Liver (tissue), 9 donors: ENCODE data around the gene CELF1. TPM values are rescaled to one million over a fixed set of nuclear protein-coding genes. Genes with fewer than 3 reads are reported as not detected.

Experiments used
- DNase-seq: peaks from one replicate; pipeline ENCODE4 v3.0.0-alpha.2; 2017; ENCODE audit warnings: low spot score
- H3K27ac ChIP-seq, 2 donors: one replicate each; pipeline ENCODE4 v1.7.0; 2013; ENCODE audit warnings: inconsistent platforms in 2 of 2, low read length in 2 of 2, control low read depth in 1 of 2, low read depth in 1 of 2, mild to moderate bottlenecking in 1 of 2
- H3K27me3 ChIP-seq, 4 donors: one replicate each; pipeline versions ENCODE4 v1.6.1 to v1.7.0; 2013; ENCODE audit warnings: low read length in 3 of 4, inconsistent platforms in 1 of 4, mild to moderate bottlenecking in 1 of 4, moderate library complexity in 1 of 4; ENCODE audit not compliant: control insufficient read depth in 4 of 4, insufficient read depth in 4 of 4
- H3K36me3 ChIP-seq, 4 donors: one replicate each; pipeline versions ENCODE4 v1.6.1 to v1.7.0; 2013; ENCODE audit warnings: low read length in 3 of 4, mild to moderate bottlenecking in 3 of 4, low read depth in 1 of 4, moderate library complexity in 1 of 4; ENCODE audit not compliant: control insufficient read depth in 4 of 4, insufficient read depth in 3 of 4
- H3K4me1 ChIP-seq, 4 donors: one replicate each; pipeline versions ENCODE4 v1.6.1 to v1.7.0; 2013; ENCODE audit warnings: low read length in 3 of 4, mild to moderate bottlenecking in 3 of 4, moderate library complexity in 1 of 4; ENCODE audit not compliant: control insufficient read depth in 4 of 4, insufficient read depth in 4 of 4
- H3K4me3 ChIP-seq, 3 donors: one replicate each; pipeline versions ENCODE4 v1.6.1 to v1.7.0; 2013; ENCODE audit warnings: low read length in 3 of 3, control low read depth in 1 of 3, low read depth in 1 of 3, mild to moderate bottlenecking in 1 of 3
- H3K9ac ChIP-seq, 2 donors: one replicate each; pipeline ENCODE4 v1.7.0; 2013; ENCODE audit warnings: low read length in 2 of 2, mild to moderate bottlenecking in 2 of 2, moderate library complexity in 2 of 2, control low read depth in 1 of 2, low read depth in 1 of 2
- H3K9me3 ChIP-seq, 4 donors: one replicate each; pipeline versions ENCODE4 v1.6.1 to v1.7.0; 2013; ENCODE audit warnings: low read length in 3 of 4; ENCODE audit not compliant: control insufficient read depth in 4 of 4
- ATF3 ChIP-seq: IDR thresholded peaks from 2 replicates; pipeline ENCODE4 v1.6.1; 2016; ENCODE audit warnings: antibody characterized with exemption
- EGR1 ChIP-seq, 2 donors: IDR thresholded peaks; 2 replicates each; pipeline ENCODE4 v1.6.1; 2016 to 2018; ENCODE audit warnings: antibody characterized with exemption in 2 of 2, low read depth in 2 of 2
- FOXA1 ChIP-seq: IDR thresholded peaks from 2 replicates; pipeline ENCODE4 v1.6.1; 2016; ENCODE audit warnings: antibody characterized with exemption
- FOXA2 ChIP-seq: IDR thresholded peaks from 2 replicates; pipeline ENCODE4 v1.6.1; 2016; ENCODE audit warnings: antibody characterized with exemption
- GABPA ChIP-seq, 2 donors: IDR thresholded peaks in 1 of 2; conservative IDR thresholded peaks in 1 of 2; 2 replicates each; pipeline ENCODE4 v1.6.1; 2016; ENCODE audit warnings: antibody characterized with exemption in 2 of 2, mild to moderate bottlenecking in 1 of 2, moderate library complexity in 1 of 2
- HNF4A ChIP-seq, 2 donors: conservative IDR thresholded peaks; 2 replicates each; pipeline ENCODE4 v1.6.1; 2016; ENCODE audit warnings: antibody characterized with exemption in 2 of 2, mild to moderate bottlenecking in 2 of 2
- HNF4G ChIP-seq: IDR thresholded peaks from 2 replicates; pipeline ENCODE4 v1.6.1; 2016; ENCODE audit warnings: antibody characterized with exemption
- JUND ChIP-seq, 2 donors: IDR thresholded peaks; 2 replicates each; pipeline ENCODE4 v1.6.1; 2016; ENCODE audit warnings: antibody characterized with exemption in 2 of 2
- MAX ChIP-seq: IDR thresholded peaks from 2 replicates; pipeline ENCODE4 v1.6.1; 2016; ENCODE audit warnings: antibody characterized with exemption
- NR2F2 ChIP-seq: IDR thresholded peaks from 2 replicates; pipeline ENCODE4 v1.6.1; 2016; ENCODE audit warnings: antibody characterized with exemption
- RAD21 ChIP-seq, 2 donors: IDR thresholded peaks; 2 replicates each; pipeline ENCODE4 v1.6.1; 2016; ENCODE audit warnings: antibody characterized with exemption in 2 of 2, mild to moderate bottlenecking in 2 of 2
- RXRA ChIP-seq, 2 donors: IDR thresholded peaks; 2 replicates each; pipeline ENCODE4 v1.6.1; 2017 to 2018; ENCODE audit warnings: antibody characterized with exemption in 2 of 2, mild to moderate bottlenecking in 1 of 2
- SP1 ChIP-seq: IDR thresholded peaks from 2 replicates; pipeline ENCODE4 v1.6.1; 2018; ENCODE audit warnings: antibody characterized with exemption, mild to moderate bottlenecking
- TAF1 ChIP-seq: conservative IDR thresholded peaks from 2 replicates; pipeline ENCODE4 v1.6.1; 2016; ENCODE audit warnings: antibody characterized with exemption, mild to moderate bottlenecking
- YY1 ChIP-seq: IDR thresholded peaks from 2 replicates; pipeline ENCODE4 v1.6.1; 2016; ENCODE audit warnings: antibody characterized with exemption, mild to moderate bottlenecking
- ZBTB33 ChIP-seq: IDR thresholded peaks from 2 replicates; pipeline ENCODE4 v1.6.1; 2016; ENCODE audit warnings: antibody characterized with exemption
- WGBS: extraction: QIAGEN DNeasy Blood & Tissue Kit; methylation state at CpG from one replicate; pipeline ENCODE4 v1.1.7; 2013; 5-methylcytosine and 5-hydroxymethylcytosine counted together
- polyA plus RNA-seq, 2 donors: library from polyadenylated mRNA; stranded (reverse) in 1 of 2; unstranded in 1 of 2; fragments of 200-250 nt in 1 of 2; fragments of >200 nt in 1 of 2; fragmentation: Nextera tagmentation in 1 of 2; extraction: Ambion mirVana in 1 of 2; gene quantifications; one replicate each; pipeline versions ENCODE4 v1.2.1 to v1.2.3, GENCODE V29; 2013 to 2015
- total RNA-seq, 2 donors: library from RNA; depleted of rRNA; stranded (reverse); fragments of >200 nt; gene quantifications; one replicate each; pipeline ENCODE4 v1.2.3, GENCODE V29; 2014
- TF ChIP-seq, protein P1 (sequence below): fragments of 150-350 bp; IDR thresholded peaks from 2 replicates; pipeline ENCODE4 v1.5.1; 2017; ENCODE audit warnings: improper control_type of control experiment, low read depth, low read length; ENCODE audit not compliant: missing input control
- TF ChIP-seq, protein P2 (sequence below): IDR thresholded peaks from 2 replicates; pipeline ENCODE4 v1.6.1; 2016; ENCODE audit warnings: antibody characterized with exemption, mild to moderate bottlenecking
- donor health status: healthy.
- donor health status: healthy.
- donor health status: healthy.
- donor health status: healthy.
- donor health status: healthy.

The CELF1 gene
- total and polyA plus RNA-seq, 4 donors = 23.5 to 139 (median 60.3) TPM

DNA sequence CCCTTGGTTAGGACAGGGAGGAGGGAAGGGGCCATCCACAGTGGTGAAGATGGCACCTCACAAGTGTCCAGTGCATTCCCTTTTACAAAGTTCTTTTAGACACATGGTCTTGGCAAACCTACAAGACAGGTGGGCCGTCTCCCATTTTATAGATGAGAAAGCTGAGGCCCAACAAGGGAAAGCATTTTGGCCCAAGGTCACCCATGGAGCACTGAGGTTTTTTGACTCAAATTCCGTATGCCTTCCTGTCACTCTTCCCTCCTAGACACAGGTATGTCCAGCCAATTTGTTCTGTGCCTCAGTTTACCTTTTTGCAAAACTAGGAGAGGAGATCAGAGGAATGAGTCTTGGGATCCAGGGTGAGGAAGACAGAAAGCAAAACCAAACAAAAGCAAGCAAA, 40.0 kb upstream of the CELF1 start:
- TF ChIP-seq HNF4A (conservative IDR thresholded peaks at IDR 0.05) = no peak
- no peak for TF ChIP-seq JUND (IDR thresholded peaks at IDR 0.05)
- TF ChIP-seq, protein P1, sequence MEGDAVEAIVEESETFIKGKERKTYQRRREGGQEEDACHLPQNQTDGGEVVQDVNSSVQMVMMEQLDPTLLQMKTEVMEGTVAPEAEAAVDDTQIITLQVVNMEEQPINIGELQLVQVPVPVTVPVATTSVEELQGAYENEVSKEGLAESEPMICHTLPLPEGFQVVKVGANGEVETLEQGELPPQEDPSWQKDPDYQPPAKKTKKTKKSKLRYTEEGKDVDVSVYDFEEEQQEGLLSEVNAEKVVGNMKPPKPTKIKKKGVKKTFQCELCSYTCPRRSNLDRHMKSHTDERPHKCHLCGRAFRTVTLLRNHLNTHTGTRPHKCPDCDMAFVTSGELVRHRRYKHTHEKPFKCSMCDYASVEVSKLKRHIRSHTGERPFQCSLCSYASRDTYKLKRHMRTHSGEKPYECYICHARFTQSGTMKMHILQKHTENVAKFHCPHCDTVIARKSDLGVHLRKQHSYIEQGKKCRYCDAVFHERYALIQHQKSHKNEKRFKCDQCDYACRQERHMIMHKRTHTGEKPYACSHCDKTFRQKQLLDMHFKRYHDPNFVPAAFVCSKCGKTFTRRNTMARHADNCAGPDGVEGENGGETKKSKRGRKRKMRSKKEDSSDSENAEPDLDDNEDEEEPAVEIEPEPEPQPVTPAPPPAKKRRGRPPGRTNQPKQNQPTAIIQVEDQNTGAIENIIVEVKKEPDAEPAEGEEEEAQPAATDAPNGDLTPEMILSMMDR = no peak
- no peak for TF ChIP-seq FOXA2
- Histone ChIP-seq H3K9me3 (peaks cover 0 to 7% (median 1%) of the 10 kb centered on the region in 4 donors), H3K4me1 (peaks cover 0 to 6% (median 2%) of the 10 kb centered on the region in 4 donors), H3K27ac (no peak overlapping the region), H3K9ac (no peak overlapping the region), H3K4me3 (no peak overlapping the region), H3K27me3 (peaks cover 0 to 7% (median 2%) of the 10 kb centered on the region in 4 donors), H3K36me3 (no peaks in the 10 kb centered on the region)
- no peak for DNase-seq
- 89% methylated on average over 2 of the region's 2 CpGs for WGBS

GRCh38 chr11:47592251-47592650, 39.3 kb upstream of the CELF1 start:
- peaks cover 0 to 7% (median 1%) of the 10 kb centered on the region in 4 donors for H3K9me3 ChIP-seq
- TF ChIP-seq FOXA1 = no peak
- TF ChIP-seq NR2F2 = no peak
- TF ChIP-seq YY1 = no peak
- no peak for TF ChIP-seq ZBTB33
- no peak for TF ChIP-seq JUND (IDR thresholded peaks at IDR 0.05)
- TF ChIP-seq GABPA (IDR thresholded peaks at IDR 0.05 in 1 of 2, conservative IDR thresholded peaks at IDR 0.05 in 1 of 2) = no peak
- TF ChIP-seq HNF4A (conservative IDR thresholded peaks at IDR 0.05) = no peak
- TF ChIP-seq HNF4G = no peak
- no peak for TF ChIP-seq EGR1 (IDR thresholded peaks at IDR 0.05; ENCODE audit: low read depth in 2 of 2)
- no peak for TF ChIP-seq SP1
- TF ChIP-seq TAF1 = no peak
- TF ChIP-seq RXRA (IDR thresholded peaks at IDR 0.05) = no peak
- TF ChIP-seq FOXA2 = no peak
- TF ChIP-seq RAD21 (IDR thresholded peaks at IDR 0.05) = no peak
- TF ChIP-seq, protein P2, sequence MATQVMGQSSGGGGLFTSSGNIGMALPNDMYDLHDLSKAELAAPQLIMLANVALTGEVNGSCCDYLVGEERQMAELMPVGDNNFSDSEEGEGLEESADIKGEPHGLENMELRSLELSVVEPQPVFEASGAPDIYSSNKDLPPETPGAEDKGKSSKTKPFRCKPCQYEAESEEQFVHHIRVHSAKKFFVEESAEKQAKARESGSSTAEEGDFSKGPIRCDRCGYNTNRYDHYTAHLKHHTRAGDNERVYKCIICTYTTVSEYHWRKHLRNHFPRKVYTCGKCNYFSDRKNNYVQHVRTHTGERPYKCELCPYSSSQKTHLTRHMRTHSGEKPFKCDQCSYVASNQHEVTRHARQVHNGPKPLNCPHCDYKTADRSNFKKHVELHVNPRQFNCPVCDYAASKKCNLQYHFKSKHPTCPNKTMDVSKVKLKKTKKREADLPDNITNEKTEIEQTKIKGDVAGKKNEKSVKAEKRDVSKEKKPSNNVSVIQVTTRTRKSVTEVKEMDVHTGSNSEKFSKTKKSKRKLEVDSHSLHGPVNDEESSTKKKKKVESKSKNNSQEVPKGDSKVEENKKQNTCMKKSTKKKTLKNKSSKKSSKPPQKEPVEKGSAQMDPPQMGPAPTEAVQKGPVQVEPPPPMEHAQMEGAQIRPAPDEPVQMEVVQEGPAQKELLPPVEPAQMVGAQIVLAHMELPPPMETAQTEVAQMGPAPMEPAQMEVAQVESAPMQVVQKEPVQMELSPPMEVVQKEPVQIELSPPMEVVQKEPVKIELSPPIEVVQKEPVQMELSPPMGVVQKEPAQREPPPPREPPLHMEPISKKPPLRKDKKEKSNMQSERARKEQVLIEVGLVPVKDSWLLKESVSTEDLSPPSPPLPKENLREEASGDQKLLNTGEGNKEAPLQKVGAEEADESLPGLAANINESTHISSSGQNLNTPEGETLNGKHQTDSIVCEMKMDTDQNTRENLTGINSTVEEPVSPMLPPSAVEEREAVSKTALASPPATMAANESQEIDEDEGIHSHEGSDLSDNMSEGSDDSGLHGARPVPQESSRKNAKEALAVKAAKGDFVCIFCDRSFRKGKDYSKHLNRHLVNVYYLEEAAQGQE = no peak
- no peak for TF ChIP-seq ATF3
- no peak for TF ChIP-seq MAX
- TF ChIP-seq, protein P1 = no peak
- H3K4me3 ChIP-seq = no peak overlapping the region
- H3K4me1 ChIP-seq = peaks cover 0 to 6% (median 2%) of the 10 kb centered on the region in 4 donors
- DNase-seq = no peak
- peaks cover 0 to 7% (median 2%) of the 10 kb centered on the region in 4 donors for H3K27me3 ChIP-seq
- no peaks in the 10 kb centered on the region for H3K36me3 ChIP-seq
- H3K27ac ChIP-seq = no peak overlapping the region
- no peak overlapping the region for H3K9ac ChIP-seq
- 75% methylated on average over 4 of the region's 4 CpGs for WGBS
